Spinal cord (tissue), 10 donors: ENCODE results near the gene MYH11. TPM values are rescaled to one million over a fixed set of nuclear protein-coding genes. Genes with fewer than 3 reads are reported as not detected.

Experiments
- DNase-seq, 6 donors: peaks; one replicate each; pipeline versions ENCODE4 v3.0.0 to v3.0.0-alpha.2; 2013 to 2015; ENCODE audit warnings: low spot score in 6 of 6, low read depth in 4 of 6
- H3K27ac ChIP-seq: one replicate; pipeline ENCODE4 v1.5.1; 2013; ENCODE audit warnings: low read depth, low read length, control low read depth
- H3K27me3 ChIP-seq: one replicate; pipeline ENCODE4 v1.6.1; 2013; ENCODE audit warnings: low read length; ENCODE audit not compliant: control insufficient read depth, insufficient read depth
- H3K36me3 ChIP-seq: one replicate; pipeline ENCODE4 v1.6.1; 2013; ENCODE audit warnings: low read length; ENCODE audit not compliant: control insufficient read depth, insufficient read depth
- H3K4me1 ChIP-seq: one replicate; pipeline ENCODE4 v1.6.1; 2013; ENCODE audit warnings: low read length; ENCODE audit not compliant: control insufficient read depth, insufficient read depth
- H3K4me3 ChIP-seq: one replicate; pipeline ENCODE4 v1.5.1; 2013; ENCODE audit warnings: low read depth, low read length, control low read depth
- H3K9me3 ChIP-seq: one replicate; pipeline ENCODE4 v1.6.1; 2013; ENCODE audit warnings: low read length; ENCODE audit not compliant: control insufficient read depth, insufficient read depth
- WGBS: methylation state at CpG from one replicate; pipeline ENCODE4 v1.1.5; 2013; ENCODE audit warnings: missing lambda C conversion rate; ENCODE audit not compliant: insufficient coverage; 5-methylcytosine and 5-hydroxymethylcytosine counted together
- polyA plus RNA-seq, 2 donors: library from polyadenylated mRNA; unstranded; fragments of 120-200 nt; gene quantifications; one replicate each; pipeline ENCODE4 v1.2.1, GENCODE V29; 2013; ENCODE audit not compliant: insufficient read length in 2 of 2
- total RNA-seq, 2 donors: library from RNA; depleted of rRNA in 1 of 2; stranded (reverse); fragments of 120-200 nt in 1 of 2; fragments of >200 nt in 1 of 2; gene quantifications; one replicate each; pipeline versions ENCODE4 v1.2.3 to v1.2.4, GENCODE V29; 2013 to 2014
- donor health status: healthy.

Gene MYH11
- total and polyA plus RNA-seq, 4 donors = 0.93 to 10.6 (median 3.5) TPM

- no peak overlapping the region for H3K27ac ChIP-seq
- H3K9me3 ChIP-seq = no peaks in the 10 kb centered on the region
- WGBS = no CpG with 5 or more reads among the region's 8 CpGs
- no peaks in the 10 kb centered on the region for H3K36me3 ChIP-seq
- no peaks in the 10 kb centered on the region for H3K4me1 ChIP-seq
- no peaks in the 10 kb centered on the region for H3K27me3 ChIP-seq
- no peak for DNase-seq
- H3K4me3 ChIP-seq = no peak overlapping the region
These were observed 78.6 kb downstream of the MYH11 start for GRCh38 chr16:15778204-15778743.

GRCh38 chr16:15777533-15778203 is 79.2 kb downstream of the MYH11 start:
- Histone ChIP-seq H3K4me3 (no peak overlapping the region), H3K9me3 (no peaks in the 10 kb centered on the region), H3K27me3 (no peaks in the 10 kb centered on the region), H3K27ac (no peak overlapping the region), H3K4me1 (no peaks in the 10 kb centered on the region), H3K36me3 (no peaks in the 10 kb centered on the region)
- WGBS = 49% methylated on average over 7 of the region's 11 CpGs
- peak in 1 of 6 donors; percentile 22 for DNase-seq

DNA sequence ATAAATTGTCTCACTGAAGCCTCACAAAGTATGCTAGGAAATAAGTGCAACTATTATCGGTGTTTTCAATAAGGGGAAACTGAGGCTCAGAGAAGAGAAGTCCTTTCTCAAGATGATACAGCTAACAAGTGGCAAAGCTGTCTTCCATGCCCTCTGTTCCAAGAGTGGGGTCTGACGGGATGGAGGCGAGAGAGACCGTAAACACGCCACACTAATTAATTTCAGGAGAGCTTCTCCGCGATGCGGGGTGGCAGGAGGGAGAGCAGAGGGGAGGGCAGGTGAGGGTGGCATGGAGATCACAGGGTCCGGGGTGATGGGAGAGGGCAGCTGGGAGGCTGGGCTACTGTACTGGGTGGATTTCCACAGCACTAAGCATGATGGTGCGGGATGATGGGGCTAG is 80.3 kb downstream of the MYH11 start:
- no peaks in the 10 kb centered on the region for H3K27me3 ChIP-seq
- no peaks in the 10 kb centered on the region for H3K9me3 ChIP-seq
- no peaks in the 10 kb centered on the region for H3K4me1 ChIP-seq
- H3K27ac ChIP-seq = no peak overlapping the region
- H3K4me3 ChIP-seq = no peak overlapping the region
- WGBS = 93% methylated on average over 10 of the region's 10 CpGs
- H3K36me3 ChIP-seq = no peaks in the 10 kb centered on the region
- no peak for DNase-seq

DNA sequence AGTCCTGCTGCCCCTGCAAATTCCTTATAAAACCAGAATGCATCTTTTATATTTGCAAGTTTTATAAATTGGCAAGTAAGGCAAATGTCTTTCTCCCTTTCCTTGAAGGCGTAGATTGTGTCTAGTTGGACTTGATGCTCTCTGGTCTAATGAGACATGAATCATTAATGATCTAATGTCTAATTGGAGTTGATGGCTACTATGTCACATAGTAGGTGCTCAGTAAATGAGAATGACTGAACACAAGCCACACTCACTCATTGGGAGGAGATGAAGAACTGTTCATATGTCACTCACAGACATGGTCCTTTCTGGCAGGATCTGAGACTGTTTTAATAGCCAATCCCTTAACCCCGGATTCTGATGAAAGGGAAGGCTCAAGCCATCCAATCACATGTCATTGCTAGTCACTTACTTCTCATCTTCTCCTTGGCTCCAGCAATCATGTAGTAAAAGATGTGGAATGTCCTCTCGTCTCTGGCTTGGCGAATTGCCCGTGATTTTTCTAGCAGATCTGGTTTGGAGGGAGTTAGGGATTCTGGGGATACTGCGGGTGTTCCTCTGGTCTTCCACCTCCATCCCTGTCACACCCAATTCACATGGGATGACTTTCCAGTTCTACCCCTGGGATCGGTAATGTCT is 81.0 kb downstream of the MYH11 start:
- no peak overlapping the region for H3K27ac ChIP-seq
- no CpG with 5 or more reads among the region's 7 CpGs for WGBS
- no peaks in the 10 kb centered on the region for H3K9me3 ChIP-seq
- H3K4me3 ChIP-seq = no peak overlapping the region
- H3K36me3 ChIP-seq = no peaks in the 10 kb centered on the region
- H3K4me1 ChIP-seq = no peaks in the 10 kb centered on the region
- no peak for DNase-seq
- H3K27me3 ChIP-seq = no peaks in the 10 kb centered on the region

DNA sequence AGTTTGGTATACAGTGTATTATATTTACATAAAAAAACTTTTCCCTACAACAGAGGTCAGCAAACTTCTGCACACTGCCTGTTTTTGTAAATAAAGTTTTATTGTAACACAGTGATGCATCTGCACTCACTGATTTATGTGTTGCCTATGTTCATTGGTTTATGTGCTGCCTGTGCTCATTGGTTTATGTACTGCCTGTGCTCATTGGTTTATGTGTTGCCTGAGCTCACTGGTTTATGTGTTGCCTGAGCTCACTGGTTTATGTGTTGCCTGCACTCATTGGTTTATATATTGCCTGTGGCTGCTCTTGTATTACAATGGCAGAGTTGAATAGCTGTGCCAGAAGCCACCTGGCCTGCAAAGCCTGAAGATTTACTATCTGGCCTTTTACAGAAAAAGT is 81.6 kb downstream of the MYH11 start:
- no peak overlapping the region for H3K27ac ChIP-seq
- H3K4me1 ChIP-seq = no peaks in the 10 kb centered on the region
- no peaks in the 10 kb centered on the region for H3K27me3 ChIP-seq
- H3K9me3 ChIP-seq = no peaks in the 10 kb centered on the region
- no peaks in the 10 kb centered on the region for H3K36me3 ChIP-seq
- H3K4me3 ChIP-seq = no peak overlapping the region
- DNase-seq = no peak

- no peak overlapping the region for H3K27ac ChIP-seq
- H3K4me1 ChIP-seq = no peaks in the 10 kb centered on the region
- no peaks in the 10 kb centered on the region for H3K27me3 ChIP-seq
- H3K36me3 ChIP-seq = no peaks in the 10 kb centered on the region
- H3K9me3 ChIP-seq = no peaks in the 10 kb centered on the region
- H3K4me3 ChIP-seq = no peak overlapping the region
- WGBS = 81% methylated on average over 4 of the region's 6 CpGs
- no peak for DNase-seq
These were observed 82.9 kb downstream of the MYH11 start for GRCh38 chr16:15773968-15774367.

DNA sequence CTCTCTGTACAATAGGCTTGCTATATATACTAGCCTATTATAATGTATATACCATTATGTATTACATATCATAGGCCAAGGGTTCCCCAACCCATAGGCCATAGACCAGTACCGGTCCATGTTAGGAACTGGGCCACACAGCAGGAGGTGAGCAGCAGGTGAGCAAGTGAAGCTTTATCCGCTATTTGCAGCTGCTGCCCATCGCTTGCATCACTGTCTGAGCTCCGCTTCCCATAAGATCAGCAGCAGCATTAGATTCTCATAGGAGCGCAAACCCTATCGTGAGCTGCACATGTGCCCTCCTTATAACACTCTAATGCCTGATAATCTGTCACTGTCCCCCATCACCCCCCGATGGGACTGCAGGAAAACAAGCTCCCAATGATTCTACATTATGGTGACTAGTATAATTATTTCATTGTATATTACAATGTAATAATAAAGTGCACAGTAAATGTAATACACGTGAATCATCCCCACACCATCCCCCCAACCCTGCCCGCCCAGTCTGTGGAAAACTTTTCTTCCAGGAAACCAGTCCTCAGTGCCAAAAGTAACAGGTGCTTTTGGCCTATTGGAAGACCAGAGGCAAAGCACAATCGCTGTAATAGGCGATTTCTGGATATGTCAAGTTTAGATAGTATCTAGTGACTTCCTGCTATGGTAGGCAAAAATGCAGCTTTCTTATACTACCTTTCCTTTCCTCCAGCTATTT is 84.1 kb downstream of the MYH11 start:
- H3K27ac ChIP-seq = no peak overlapping the region
- H3K4me1 ChIP-seq = no peaks in the 10 kb centered on the region
- peaks cover 3% of the 10 kb centered on the region for H3K9me3 ChIP-seq
- no peak overlapping the region for H3K4me3 ChIP-seq
- 86% methylated on average over 7 of the region's 11 CpGs for WGBS
- H3K27me3 ChIP-seq = no peaks in the 10 kb centered on the region
- H3K36me3 ChIP-seq = no peaks in the 10 kb centered on the region
- peak in 1 of 6 donors; percentile 10 for DNase-seq

- H3K27me3 ChIP-seq = no peaks in the 10 kb centered on the region
- peaks cover 3% of the 10 kb centered on the region for H3K9me3 ChIP-seq
- no peak overlapping the region for H3K27ac ChIP-seq
- no peaks in the 10 kb centered on the region for H3K4me1 ChIP-seq
- no peaks in the 10 kb centered on the region for H3K36me3 ChIP-seq
- no peak overlapping the region for H3K4me3 ChIP-seq
- 90% methylated on average over 7 of the region's 7 CpGs for WGBS
- no peak for DNase-seq
These were observed 85.1 kb downstream of the MYH11 start for GRCh38 chr16:15771694-15772093.

- Histone ChIP-seq H3K27ac (no peak overlapping the region), H3K4me3 (no peak overlapping the region), H3K9me3 (peaks cover 3% of the 10 kb centered on the region), H3K4me1 (peaks cover 2% of the 10 kb centered on the region), H3K36me3 (no peaks in the 10 kb centered on the region), H3K27me3 (no peaks in the 10 kb centered on the region)
- no peak for DNase-seq
- 94% methylated on average over 2 of the region's 3 CpGs for WGBS
These were observed 86.3 kb downstream of the MYH11 start for GRCh38 chr16:15770512-15770911.
